ENCODE data around the gene CDH23. TPM values are rescaled to one million over a fixed set of nuclear protein-coding genes. Genes with fewer than 3 reads are reported as not detected.

CDH23 gene
- total and polyA plus RNA-seq, 10 of the 15 experiments (the other 5 are each of a cell fraction or from before 2014, with no cell fraction given), result 0.09 to 0.40 (median 0.15) TPM; not detected in 1

- TF ChIP-seq CEBPZ (IDR thresholded peaks at IDR 0.05; ENCODE audit: low read depth, low read length), result no peak
- TF ChIP-seq DPF2 (IDR thresholded peaks at IDR 0.05), result no peak
- TF ChIP-seq NFYB (IDR thresholded peaks at IDR 0.05; ENCODE audit: insufficient read depth, low read depth, low read length), result no peak
- TF ChIP-seq EED (IDR thresholded peaks at IDR 0.05; ENCODE audit: low read depth), result no peak
Measured at GRCh38 chr10:71627230-71627939, 230.7 kb downstream of the CDH23 start (continued).

GRCh38 chr10:71627956-71628355, 231.2 kb downstream of the CDH23 start:
- no peak overlapping the region for H3K4me2 ChIP-seq (ENCODE audit: control insufficient read depth, insufficient read depth)
- H2AFZ ChIP-seq (ENCODE audit: control insufficient read depth, low read depth, low read length), result no peak overlapping the region
- FAIRE-seq (no peak), DNase-seq (ENCODE audit: low read depth, low spot score) (no peak), ATAC-seq (no peak)
- no peaks in the 10 kb centered on the region for H3K9me3 ChIP-seq (replicated peaks; ENCODE audit: control insufficient read depth, insufficient read depth, low read length)
- in situ Hi-C loops (cut with MboI), result no loop called here
- intact Hi-C loops (cut with micrococcal nuclease; ENCODE audit: unreplicated experiment), result no loop called here
- H3K4me1 ChIP-seq (ENCODE audit: control insufficient read depth, insufficient read depth, low read length), result no peaks in the 10 kb centered on the region
- H3K4me3 ChIP-seq, result no peak overlapping the region
- ChIA-PET SMC1A (ENCODE audit: uncharacterized antibody, unreplicated experiment) (no interaction called here), POLR2A (no interaction called here), CTCF (interaction anchor here (1.7 kb wide), 1 partner anchor 69 kb away, joined by 4 read pairs; no protein-coding TSS in a partner anchor), RAD21 (ENCODE audit: unreplicated experiment) (no interaction called here)
- BruUV-seq (replicated peaks), result no TSS peak
- no peaks in the 10 kb centered on the region for H4K20me1 ChIP-seq (ENCODE audit: control insufficient read depth, insufficient read depth)
- no peaks in the 10 kb centered on the region for H3K79me2 ChIP-seq (ENCODE audit: control insufficient read depth, insufficient read depth, low read length)
- H3K9ac ChIP-seq (ENCODE audit: control insufficient read depth, insufficient read depth, low read length), result no peak overlapping the region
- 20% methylated on average over 7 of the region's 7 CpGs for WGBS (ENCODE audit: insufficient coverage, insufficient replicate concordance, low lambda C conversion rate, missing lambda C conversion rate)
- no peak overlapping the region for H3K27ac ChIP-seq (ENCODE audit: control insufficient read depth, insufficient read depth)
- H3K36me3 ChIP-seq (ENCODE audit: control insufficient read depth in 2 of 2, insufficient read depth in 2 of 2, low read length in 1 of 2), result no peaks in the 10 kb centered on the region
- peaks cover 0 to 10% of the 10 kb centered on the region in 2 experiments for H3K27me3 ChIP-seq (replicated peaks in 1 of 2; ENCODE audit: control insufficient read depth in 2 of 2, insufficient read depth in 2 of 2, low read length in 1 of 2)
- TF ChIP-seq SIN3A (IDR thresholded peaks at IDR 0.05; ENCODE audit: low read depth, low read length) (no peak), SMAD1 (IDR thresholded peaks at IDR 0.05; ENCODE audit: low read depth, partially characterized antibody) (no peak), SUPT20H (IDR thresholded peaks at IDR 0.05; ENCODE audit: borderline replicate concordance, control insufficient read depth, low read depth, low read length) (no peak), NKRF (conservative IDR thresholded peaks at IDR 0.05) (no peak), ZNF24 (IDR thresholded peaks at IDR 0.05) (no peak), CBX5 (IDR thresholded peaks at IDR 0.05; ENCODE audit: low read depth) (no peak), MYB (IDR thresholded peaks at IDR 0.05; ENCODE audit: borderline replicate concordance, low read depth, low read length) (no peak), SKIL (IDR thresholded peaks at IDR 0.05; ENCODE audit: low read depth, poor library complexity, severe bottlenecking) (no peak)

Data from GM12878 (cell line).